GM21447 (cell line): ENCODE data around the gene RXRB.
"Not testable (repeated sequence)": the region's sequence is repeated elsewhere in the genome, so short reads cannot be mapped to it uniquely, and the experiment has no call there.

ENCODE experiments used
- ATAC-seq: cut with Tn5 transposase; IDR thresholded peaks from one replicate; pipeline ENCODE4 v1.9.1; 2021; ENCODE audit not compliant: unreplicated experiment

Gene RXRB

GRCh38 chr6:33164665-33165373 lies 35.6 kb downstream of the RXRB start:
- no peak for ATAC-seq

DNA sequence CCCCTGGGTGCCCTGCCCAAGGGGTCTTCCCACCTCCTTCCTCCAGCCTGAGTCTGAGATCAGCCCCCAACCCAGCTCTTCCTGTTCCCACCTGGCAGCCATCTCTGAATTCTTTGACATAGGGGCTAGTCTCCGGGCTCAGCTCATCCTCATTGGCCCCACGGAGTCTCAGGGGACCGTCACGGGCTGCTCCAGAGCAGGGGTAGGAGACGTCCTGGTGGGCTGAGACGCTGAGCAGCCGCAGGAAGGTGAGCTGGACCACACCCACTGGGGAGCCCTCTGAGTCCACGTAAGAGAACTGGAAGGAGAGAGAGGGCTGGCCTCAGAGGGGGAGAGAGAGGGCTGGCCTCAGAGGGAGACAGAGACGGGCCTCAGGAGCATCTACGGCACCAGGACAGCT lies 36.3 kb downstream of the RXRB start:
- ATAC-seq, result no peak

- no peak for ATAC-seq
Observed at GRCh38 chr6:33163540-33163939, 36.9 kb downstream of the RXRB start.

DNA sequence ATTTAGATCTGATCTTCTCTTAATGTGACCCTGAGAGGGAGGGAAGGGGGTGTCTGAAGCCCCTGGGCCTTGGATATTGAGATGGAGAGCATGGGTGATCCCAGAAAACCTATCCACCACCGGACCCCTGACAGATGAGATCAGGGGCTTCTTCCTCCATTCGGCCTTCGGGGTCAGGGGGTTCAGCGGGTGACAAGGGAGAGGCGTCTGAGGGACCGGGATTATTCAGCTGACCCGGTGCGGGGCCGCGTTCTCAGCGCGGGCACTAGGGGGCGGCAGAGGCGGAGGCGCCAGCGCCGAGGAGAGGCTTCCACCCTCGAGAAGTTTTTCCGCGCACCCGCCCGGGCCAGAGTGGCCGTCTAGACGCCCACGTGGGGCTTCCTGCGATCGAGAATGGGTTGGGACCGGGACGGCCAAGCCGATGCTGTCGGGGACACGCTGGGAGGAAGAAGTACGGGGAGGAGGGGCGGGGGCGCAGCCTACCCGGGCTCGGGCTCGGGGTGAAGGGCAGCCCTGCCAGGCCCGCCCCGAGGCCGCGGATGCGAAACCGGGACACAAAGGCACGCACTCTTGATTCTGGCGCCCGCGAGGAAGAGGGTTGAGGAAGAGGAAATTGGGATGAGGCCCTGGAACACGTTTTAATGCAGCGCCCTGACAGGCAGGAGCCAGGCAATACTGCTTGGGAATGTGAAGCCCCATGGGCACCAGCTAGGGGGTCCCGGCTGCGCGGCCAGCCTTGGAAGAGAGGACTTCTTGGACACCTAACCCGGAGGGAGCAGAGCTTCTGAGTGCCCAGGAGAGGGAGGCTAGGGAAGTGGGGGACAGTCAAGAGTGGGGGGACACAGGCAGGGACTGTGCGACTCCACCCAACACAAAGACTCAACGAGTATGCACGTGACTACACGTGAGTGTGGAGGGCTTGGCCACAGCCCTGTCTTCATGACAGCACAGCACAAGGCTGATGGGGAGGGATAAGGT lies 38.8 kb downstream of the RXRB start:
- ATAC-seq, result peak; percentile 63

- ATAC-seq, result no peak
Observed at GRCh38 chr6:33160728-33161344, 39.6 kb downstream of the RXRB start.

DNA sequence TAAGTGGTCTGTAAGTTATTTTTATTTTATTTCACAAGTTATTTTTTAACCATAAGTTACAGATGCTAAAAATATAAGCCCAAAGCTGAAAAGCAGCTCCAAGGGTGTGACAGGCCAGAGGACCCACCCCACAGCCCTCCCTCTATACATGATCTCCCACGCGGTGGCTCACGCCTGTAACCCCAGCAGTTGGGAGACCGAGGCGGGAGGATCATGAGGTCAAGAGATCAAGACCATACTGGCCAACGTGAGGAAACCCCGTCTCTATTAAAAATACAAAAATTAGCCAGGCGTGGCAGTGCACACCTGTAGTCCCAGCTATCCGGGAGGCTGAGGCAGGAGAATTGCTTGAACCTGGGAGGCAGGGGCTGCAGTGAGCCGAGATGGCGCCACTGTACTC lies 40.4 kb downstream of the RXRB start:
- no peak for ATAC-seq

GRCh38 chr6:33156964-33157363 lies 43.5 kb downstream of the RXRB start:
- ATAC-seq, result no peak

DNA sequence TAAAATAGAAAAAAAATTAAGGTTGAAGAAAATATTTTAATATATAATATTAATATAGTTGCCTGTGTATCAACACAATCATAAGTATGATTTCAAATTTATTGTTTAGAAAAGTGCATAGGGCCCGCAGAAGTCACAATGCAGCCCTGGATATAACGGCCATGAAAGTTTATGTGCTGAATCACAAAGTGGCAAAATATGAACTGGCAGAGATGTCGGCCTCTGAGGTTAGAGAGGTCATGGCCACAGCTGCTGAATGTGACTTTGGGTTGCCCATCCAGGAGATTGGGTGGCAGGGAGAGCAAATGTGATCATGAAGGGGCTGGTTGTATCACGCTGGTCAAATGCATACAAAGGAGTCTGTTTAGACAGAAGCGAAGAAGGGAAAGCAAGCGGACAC lies 43.9 kb downstream of the RXRB start:
- no peak for ATAC-seq

- ATAC-seq, result no peak
Observed at GRCh38 chr6:33154349-33154748, 46.1 kb downstream of the RXRB start.

DNA sequence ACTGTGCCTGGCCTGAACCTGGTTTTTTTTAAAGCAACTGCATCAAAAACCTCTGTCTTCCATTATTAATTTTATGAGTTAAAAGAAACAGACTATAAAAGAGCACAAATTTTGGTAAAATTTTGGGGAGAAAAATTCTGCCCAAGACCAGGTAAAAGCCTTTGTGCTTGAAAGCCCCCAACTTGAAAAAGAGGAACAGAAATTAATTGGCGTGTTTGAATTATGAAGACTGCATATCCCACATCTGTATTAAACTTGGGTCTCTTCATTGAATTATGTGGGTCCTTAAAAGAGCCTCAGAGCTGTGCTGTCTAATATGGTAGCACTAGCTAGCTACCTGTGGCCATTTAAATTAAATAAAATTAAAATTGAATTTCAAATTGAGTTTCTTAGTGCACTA lies 49.4 kb downstream of the RXRB start:
- ATAC-seq, result no peak

DNA sequence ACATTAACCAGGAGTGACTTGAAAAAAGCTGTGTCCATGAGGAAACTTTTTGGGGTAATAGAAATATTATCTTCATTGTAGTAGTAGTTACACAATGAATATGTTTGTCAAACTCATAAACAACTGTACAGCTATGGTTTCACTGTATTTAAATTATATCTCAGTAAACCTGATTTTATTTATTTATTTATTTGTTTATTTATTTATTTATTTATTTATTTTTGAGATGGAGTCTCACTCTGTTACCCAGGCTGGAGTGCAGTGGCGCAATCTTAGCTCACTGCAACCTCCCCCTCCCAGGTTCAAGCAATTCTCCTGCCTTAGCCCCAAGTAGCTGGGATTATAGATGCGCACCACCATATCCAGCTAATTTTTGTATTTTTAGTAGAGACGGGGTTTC lies 49.9 kb downstream of the RXRB start:
- not testable (repeated sequence) for ATAC-seq

DNA sequence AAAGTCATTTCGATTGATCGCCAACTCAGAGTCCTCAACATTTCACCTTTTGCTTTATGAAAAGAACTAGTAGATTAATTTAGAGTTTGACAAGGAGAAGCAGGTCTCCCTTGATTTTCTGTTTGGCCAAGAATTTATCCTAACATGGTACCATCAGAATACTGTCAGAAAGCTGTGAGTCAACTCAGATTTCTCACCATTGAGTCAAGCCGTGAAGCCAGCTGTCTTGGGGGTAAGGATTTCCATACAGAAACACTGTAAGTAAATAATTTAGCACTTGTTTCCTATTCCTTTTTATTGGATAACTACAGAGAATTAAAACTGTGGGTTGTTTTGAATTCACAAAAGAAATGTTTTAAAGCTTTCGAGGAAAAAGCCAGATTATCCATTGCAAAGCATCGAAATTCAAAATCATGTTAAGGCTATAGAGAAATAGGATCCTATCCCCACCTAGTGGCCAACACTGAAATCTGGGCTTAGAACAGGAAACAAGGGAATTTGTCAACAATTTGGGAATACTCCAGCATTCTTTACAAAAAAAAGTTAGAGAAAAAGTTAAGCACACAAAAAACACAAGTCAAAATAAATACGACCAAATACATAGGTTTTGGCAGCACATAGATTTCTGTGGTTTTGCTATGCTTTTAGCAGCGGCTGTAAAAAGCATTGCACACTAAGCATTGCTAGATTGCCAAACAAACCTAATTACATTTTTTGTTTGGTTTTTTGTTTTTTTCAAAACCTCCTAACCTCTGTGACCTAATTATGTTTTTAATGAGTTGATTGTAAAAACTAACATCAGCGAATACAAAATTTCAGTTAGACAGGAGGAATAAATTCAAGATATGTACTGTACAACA lies 52.4 kb downstream of the RXRB start:
- ATAC-seq, result no peak

- no peak for ATAC-seq
Observed at GRCh38 chr6:33144373-33144772, 56.1 kb downstream of the RXRB start.
